ENCODE measurements around the gene CAP1. TPM values are rescaled to one million over a fixed set of nuclear protein-coding genes. Genes with fewer than 3 reads are reported as not detected.

CAP1 gene
- total and polyA plus RNA-seq, 9 of the 15 experiments (the other 6 are each of a cell fraction or from before 2014, with no cell fraction given), result 230 to 658 (median 281) TPM

- no peak for TF ChIP-seq PRDM10 (IDR thresholded peaks at IDR 0.05; ENCODE audit: partially characterized antibody)
- no peak for TF ChIP-seq ZNF197 (CRISPR knock-in tag; IDR thresholded peaks at IDR 0.05; ENCODE audit: low read depth)
- TF ChIP-seq, protein P1, sequence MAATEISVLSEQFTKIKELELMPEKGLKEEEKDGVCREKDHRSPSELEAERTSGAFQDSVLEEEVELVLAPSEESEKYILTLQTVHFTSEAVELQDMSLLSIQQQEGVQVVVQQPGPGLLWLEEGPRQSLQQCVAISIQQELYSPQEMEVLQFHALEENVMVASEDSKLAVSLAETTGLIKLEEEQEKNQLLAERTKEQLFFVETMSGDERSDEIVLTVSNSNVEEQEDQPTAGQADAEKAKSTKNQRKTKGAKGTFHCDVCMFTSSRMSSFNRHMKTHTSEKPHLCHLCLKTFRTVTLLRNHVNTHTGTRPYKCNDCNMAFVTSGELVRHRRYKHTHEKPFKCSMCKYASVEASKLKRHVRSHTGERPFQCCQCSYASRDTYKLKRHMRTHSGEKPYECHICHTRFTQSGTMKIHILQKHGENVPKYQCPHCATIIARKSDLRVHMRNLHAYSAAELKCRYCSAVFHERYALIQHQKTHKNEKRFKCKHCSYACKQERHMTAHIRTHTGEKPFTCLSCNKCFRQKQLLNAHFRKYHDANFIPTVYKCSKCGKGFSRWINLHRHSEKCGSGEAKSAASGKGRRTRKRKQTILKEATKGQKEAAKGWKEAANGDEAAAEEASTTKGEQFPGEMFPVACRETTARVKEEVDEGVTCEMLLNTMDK (IDR thresholded peaks at IDR 0.05; ENCODE audit: borderline replicate concordance, insufficient read depth, low read depth, low read length, poor library complexity, severe bottlenecking), result no peak
- no peak for TF ChIP-seq ZNF354B (CRISPR knock-in tag; IDR thresholded peaks at IDR 0.05)
- TF ChIP-seq HCFC1 (IDR thresholded peaks at IDR 0.05; ENCODE audit: low read depth, low read length), result no peak
- TF ChIP-seq SIX5 (IDR thresholded peaks at IDR 0.05; ENCODE audit: borderline replicate concordance in 1 of 2, insufficient read depth in 1 of 2, low read depth in 1 of 2, low read length in 2 of 2), result no peak
- TF ChIP-seq TOE1 (IDR thresholded peaks at IDR 0.05; ENCODE audit: borderline replicate concordance), result no peak
- TF ChIP-seq TOE1 (CRISPR knock-in tag; IDR thresholded peaks at IDR 0.05; ENCODE audit: borderline replicate concordance, low read depth), result no peak
- TF ChIP-seq HDAC8 (tag; IDR thresholded peaks at IDR 0.05), result no peak
- TF ChIP-seq ELF1 (tag; IDR thresholded peaks at IDR 0.05), result no peak
- no peak for TF ChIP-seq CC2D1A (IDR thresholded peaks at IDR 0.05)
- TF ChIP-seq FOXP4 (CRISPR knock-in tag; IDR thresholded peaks at IDR 0.05; ENCODE audit: borderline replicate concordance), result no peak
- TF ChIP-seq, protein P2, sequence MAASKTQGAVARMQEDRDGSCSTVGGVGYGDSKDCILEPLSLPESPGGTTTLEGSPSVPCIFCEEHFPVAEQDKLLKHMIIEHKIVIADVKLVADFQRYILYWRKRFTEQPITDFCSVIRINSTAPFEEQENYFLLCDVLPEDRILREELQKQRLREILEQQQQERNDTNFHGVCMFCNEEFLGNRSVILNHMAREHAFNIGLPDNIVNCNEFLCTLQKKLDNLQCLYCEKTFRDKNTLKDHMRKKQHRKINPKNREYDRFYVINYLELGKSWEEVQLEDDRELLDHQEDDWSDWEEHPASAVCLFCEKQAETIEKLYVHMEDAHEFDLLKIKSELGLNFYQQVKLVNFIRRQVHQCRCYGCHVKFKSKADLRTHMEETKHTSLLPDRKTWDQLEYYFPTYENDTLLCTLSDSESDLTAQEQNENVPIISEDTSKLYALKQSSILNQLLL (CRISPR knock-in tag; IDR thresholded peaks at IDR 0.05; ENCODE audit: borderline replicate concordance), result no peak
- TF ChIP-seq ZNF512 (tag; IDR thresholded peaks at IDR 0.05), result no peak
- no peak for TF ChIP-seq HMG20B (CRISPR knock-in tag; IDR thresholded peaks at IDR 0.05)
- no peak for TF ChIP-seq POLR3G (IDR thresholded peaks at IDR 0.05; ENCODE audit: extremely low read depth, insufficient read length, insufficient replicate concordance)
Measured at GRCh38 chr1:40029608-40030007, 10.9 kb upstream of the CAP1 start (continued).
